Nephron (organoid): ENCODE measurements around the gene SNRK.

ENCODE experiments used
- H3K27ac Mint-ChIP-seq, 3 experiments: 2 replicates each; pipeline ENCODE4 v1.8.0; 2020; ENCODE audit warnings: mixed read lengths in 3 of 3, mild to moderate bottlenecking in 2 of 3, moderate library complexity in 1 of 3
- H3K27me3 Mint-ChIP-seq: 2 replicates; pipeline ENCODE4 v1.8.0; 2021; ENCODE audit warnings: low read depth, mild to moderate bottlenecking, moderate library complexity, mixed read lengths
- H3K36me3 Mint-ChIP-seq: 2 replicates; pipeline ENCODE4 v1.8.0; 2020; ENCODE audit warnings: low read depth, mixed read lengths
- H3K4me1 Mint-ChIP-seq: 2 replicates; pipeline ENCODE4 v1.8.0; 2020; ENCODE audit warnings: mixed read lengths
- H3K4me3 Mint-ChIP-seq, 3 experiments: 2 replicates each; pipeline ENCODE4 v1.8.0; 2020; ENCODE audit warnings: mild to moderate bottlenecking in 3 of 3, mixed read lengths in 3 of 3, moderate library complexity in 2 of 3
- H3K9me3 Mint-ChIP-seq: 2 replicates; pipeline ENCODE4 v1.8.0; 2020; ENCODE audit warnings: mixed read lengths
- CTCF ChIP-seq, 3 experiments: fragments of 200-600 bp; sonication (generic); IDR thresholded peaks; one replicate each; pipeline ENCODE4 v1.5.0; 2021; ENCODE audit warnings: antibody characterized with exemption in 3 of 3; ENCODE audit not compliant: unreplicated experiment in 3 of 3

SNRK gene

GRCh38 chr3:43279082-43279481 is 7.3 kb upstream of the SNRK start:
- H3K4me3 Mint-ChIP-seq: no peak overlapping the region
- no peaks in the 10 kb centered on the region for H3K36me3 Mint-ChIP-seq
- H3K9me3 Mint-ChIP-seq: no peaks in the 10 kb centered on the region
- H3K4me1 Mint-ChIP-seq: no peaks in the 10 kb centered on the region
- H3K27me3 Mint-ChIP-seq: peaks cover 29% of the 10 kb centered on the region
- H3K27ac Mint-ChIP-seq: no peak overlapping the region
- no peak for TF ChIP-seq CTCF (IDR thresholded peaks at IDR 0.05; ENCODE audit: unreplicated experiment in 3 of 3)

- H3K27me3 Mint-ChIP-seq: peaks cover 33% of the 10 kb centered on the region
- H3K4me1 Mint-ChIP-seq: no peaks in the 10 kb centered on the region
Observed at GRCh38 chr3:43279532-43279931, 6.8 kb upstream of the SNRK start.

DNA sequence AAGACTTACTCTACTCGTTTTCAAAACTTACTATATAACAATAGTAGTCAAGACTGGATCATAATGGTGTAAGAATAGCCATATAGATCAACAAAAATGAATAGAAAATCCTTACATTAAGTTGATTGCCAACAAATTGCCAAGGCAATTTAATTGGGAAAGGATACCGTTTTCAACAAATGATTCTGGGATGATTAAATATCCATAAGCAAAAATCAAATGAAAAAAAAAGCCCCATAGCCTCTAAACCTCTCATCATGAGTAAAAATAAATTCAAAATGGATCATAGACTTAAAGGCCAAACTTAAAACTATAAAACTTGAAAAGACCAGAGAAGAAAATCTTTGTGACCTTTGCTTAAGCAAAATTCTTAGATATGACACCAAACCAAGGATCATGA is 5.3 kb upstream of the SNRK start:
- Mint-ChIP-seq H3K9me3 (no peaks in the 10 kb centered on the region), H3K27ac (no peak overlapping the region)

More at GRCh38 chr3:43279532-43279931, 6.8 kb upstream of the SNRK start:
- Mint-ChIP-seq H3K9me3 (no peaks in the 10 kb centered on the region), H3K36me3 (no peaks in the 10 kb centered on the region), H3K4me3 (no peak overlapping the region), H3K27ac (no peak overlapping the region)
- no peak for TF ChIP-seq CTCF (IDR thresholded peaks at IDR 0.05; ENCODE audit: unreplicated experiment in 3 of 3)

GRCh38 chr3:43284171-43284570 is 2.2 kb upstream of the SNRK start:
- TF ChIP-seq CTCF (IDR thresholded peaks at IDR 0.05; ENCODE audit: unreplicated experiment in 3 of 3): no peak
- Mint-ChIP-seq H3K9me3 (no peaks in the 10 kb centered on the region), H3K4me1 (peaks cover 18% of the 10 kb centered on the region), H3K27ac (no peak overlapping the region), H3K36me3 (peaks cover 5% of the 10 kb centered on the region), H3K27me3 (peaks cover 35% of the 10 kb centered on the region), H3K4me3 (peak overlapping the region in 1 of 3 experiments; percentile 10)

More for the DNA sequence above, 5.3 kb upstream of the SNRK start:
- H3K27me3 Mint-ChIP-seq: peaks cover 41% of the 10 kb centered on the region
- no peaks in the 10 kb centered on the region for H3K36me3 Mint-ChIP-seq
- H3K4me3 Mint-ChIP-seq: no peak overlapping the region
- no peak for TF ChIP-seq CTCF (IDR thresholded peaks at IDR 0.05; ENCODE audit: unreplicated experiment in 3 of 3)
- H3K4me1 Mint-ChIP-seq: no peaks in the 10 kb centered on the region

DNA sequence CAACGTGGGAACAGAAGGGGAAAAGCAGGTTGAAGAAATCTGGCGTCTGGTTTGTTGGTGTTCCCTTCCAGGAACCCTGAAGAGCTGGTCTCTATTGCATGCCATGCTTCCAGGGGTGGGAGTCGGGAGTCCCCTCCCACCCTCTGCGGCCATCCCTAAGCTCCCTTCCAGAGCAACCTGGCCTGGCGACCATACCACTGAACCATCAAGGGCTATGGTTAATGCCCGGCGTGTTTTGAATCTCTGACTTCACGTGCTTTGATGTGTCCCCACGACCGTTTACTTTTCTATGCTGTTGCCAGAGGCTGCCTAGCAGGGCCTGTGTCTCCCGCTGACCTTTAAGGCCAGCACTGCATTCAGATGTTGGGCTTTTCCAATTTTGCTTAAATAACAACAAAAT is 696 bp upstream of the SNRK start:
- Mint-ChIP-seq H3K27ac (peak overlapping the region; percentile 88 to 97 (median 96)), H3K4me3 (peak overlapping the region; percentile 89 to 98 (median 97)), H3K27me3 (peaks cover 25% of the 10 kb centered on the region), H3K36me3 (peaks cover 9% of the 10 kb centered on the region), H3K9me3 (no peaks in the 10 kb centered on the region), H3K4me1 (peaks cover 29% of the 10 kb centered on the region)
- no peak for TF ChIP-seq CTCF (IDR thresholded peaks at IDR 0.05; ENCODE audit: unreplicated experiment in 3 of 3)

DNA sequence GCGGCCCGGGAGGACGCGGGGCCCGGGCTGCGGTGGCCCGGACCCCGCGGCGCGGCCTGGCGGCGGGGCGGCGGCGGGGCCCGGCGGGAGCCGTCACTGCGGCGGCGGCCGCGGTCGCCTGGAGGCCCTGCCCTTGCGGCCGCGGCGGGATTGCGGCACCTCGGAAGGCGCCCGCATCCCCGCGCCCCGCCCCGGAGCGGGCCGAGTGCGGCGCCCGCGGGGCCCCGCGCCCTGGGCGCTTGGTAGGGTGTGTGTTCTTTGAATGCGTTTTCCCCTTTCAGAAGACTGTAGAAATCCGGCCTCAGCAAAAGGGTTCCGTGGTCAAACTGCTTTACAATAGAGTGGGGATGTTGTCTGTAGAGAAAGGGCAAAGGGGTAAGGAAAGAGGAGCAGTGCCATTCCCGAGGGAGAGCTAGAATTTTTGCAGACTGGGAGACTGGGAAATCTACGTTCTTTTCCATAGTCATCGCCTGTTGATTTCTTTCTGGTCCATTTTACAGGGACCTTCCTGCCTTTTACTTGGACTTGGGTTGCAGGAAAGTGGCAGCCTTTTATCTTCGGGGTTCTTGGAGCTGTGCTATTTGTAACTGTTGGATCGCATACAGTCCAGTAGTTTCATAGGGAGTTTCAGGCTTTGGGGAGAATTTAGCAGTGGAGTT is 630 bp downstream of the SNRK start:
- TF ChIP-seq CTCF (IDR thresholded peaks at IDR 0.05; ENCODE audit: unreplicated experiment in 3 of 3): no peak
- Mint-ChIP-seq H3K27me3 (peaks cover 22% of the 10 kb centered on the region), H3K27ac (peak overlapping the region; percentile 92 to 94 (median 93)), H3K9me3 (no peaks in the 10 kb centered on the region), H3K36me3 (peaks cover 9% of the 10 kb centered on the region), H3K4me1 (peaks cover 39% of the 10 kb centered on the region), H3K4me3 (peak overlapping the region; percentile 89 to 98 (median 94))
